Spleen (tissue), 7 donors: ENCODE data around the gene IL23A.

Source experiments
- CTCF ChIP-seq, 11 experiments: fragments of 200-600 bp in 7 of 11; fragments of 450-650 bp in 4 of 11; sonication (generic) in 4 of 11; IDR thresholded peaks in 8 of 11; conservative IDR thresholded peaks in 3 of 11; 1 replicate in 7 of 11; 2 replicates in 4 of 11; pipeline versions ENCODE4 v1.4.0 to v1.8.0; 2016 to 2021; ENCODE audit warnings: antibody characterized with exemption in 11 of 11, inconsistent platforms in 4 of 11, mild to moderate bottlenecking in 1 of 11
- POLR2A ChIP-seq, 3 donors: fragments of 450-650 bp; IDR thresholded peaks; one replicate each; pipeline ENCODE4 v1.5.1; 2017; ENCODE audit warnings: antibody characterized with exemption in 3 of 3, mild to moderate bottlenecking in 1 of 3
- POLR2AphosphoS5 ChIP-seq, 3 donors: sonication (generic); formaldehyde crosslinking; IDR thresholded peaks; one replicate each; pipeline ENCODE4 v1.5.1; 2017; ENCODE audit warnings: antibody characterized with exemption in 3 of 3
- donor health status: DM: no; HTN: no; CAD: no; lungs with moderate emphysema.
- donor health status: DM: no; HTN: no; CAD: no.
- donor health status: DM: no; HTN: no; CAD: no.

GRCh38 chr12:56300644-56301464 lies 37.8 kb upstream of the IL23A start:
- TF ChIP-seq CTCF (IDR thresholded peaks at IDR 0.05 in 8 of 11, conservative IDR thresholded peaks at IDR 0.05 in 3 of 11): no peak
- TF ChIP-seq POLR2AphosphoS5 (IDR thresholded peaks at IDR 0.05): no peak
- TF ChIP-seq POLR2A (IDR thresholded peaks at IDR 0.05): no peak
